HCT116 (cell line): ENCODE results near the gene OR6X1.

ENCODE experiments used
- CBX3 ChIP-seq: IDR thresholded peaks from 2 replicates; pipeline ENCODE4 v1.6.1; 2012; ENCODE audit warnings: low read depth
- EZH2 ChIP-seq: fragments of 200-600 bp; sonication (generic); IDR thresholded peaks from 2 replicates; pipeline ENCODE4 v1.6.1; 2017; ENCODE audit warnings: antibody characterized with exemption, mixed run types
- EZH2phosphoT487 ChIP-seq: fragments of 200-600 bp; IDR thresholded peaks from 2 replicates; pipeline ENCODE4 v1.6.1; 2018; ENCODE audit warnings: antibody characterized with exemption, borderline replicate concordance
- JUND ChIP-seq: IDR thresholded peaks from 2 replicates; pipeline ENCODE4 v1.6.1; 2012
- POLR2A ChIP-seq: IDR thresholded peaks from 2 replicates; pipeline ENCODE4 v1.7.0; 2011; ENCODE audit warnings: borderline replicate concordance; ENCODE audit not compliant: insufficient read depth, insufficient read length; ENCODE audit errors: extremely low read depth
- POLR2AphosphoS5 ChIP-seq: IDR thresholded peaks from 2 replicates; pipeline ENCODE4 v1.6.1; 2011; ENCODE audit warnings: mild to moderate bottlenecking, low read depth, low read length, moderate library complexity
- RAD21 ChIP-seq: IDR thresholded peaks from 2 replicates; pipeline ENCODE4 v1.6.1; 2012; ENCODE audit warnings: low read depth, mild to moderate bottlenecking
- SIN3A ChIP-seq: IDR thresholded peaks from 2 replicates; pipeline ENCODE4 v1.6.1; 2012; ENCODE audit warnings: low read depth
- SP1 ChIP-seq: IDR thresholded peaks from 2 replicates; pipeline ENCODE4 v1.6.1; 2012; ENCODE audit warnings: low read depth
- YY1 ChIP-seq: IDR thresholded peaks from 2 replicates; pipeline ENCODE4 v1.6.1; 2011; ENCODE audit warnings: low read length, low read depth, moderate library complexity, mild to moderate bottlenecking; ENCODE audit not compliant: insufficient replicate concordance; ENCODE audit errors: extremely low read depth
- ZFX ChIP-seq: fragments of 450-650 bp; IDR thresholded peaks from 2 replicates; pipeline ENCODE4 v1.6.1; 2017
- ZNF274 ChIP-seq: fragments of 200-500 bp; sonication (Bioruptor generic); IDR thresholded peaks from 2 replicates; pipeline ENCODE4 v1.6.1; 2014; ENCODE audit warnings: mild to moderate bottlenecking, low read depth, low read length, inconsistent platforms
- TF ChIP-seq, protein P1 (sequence below), 3 experiments: fragments of 200-600 bp in 1 of 3; sonication (generic) in 1 of 3; IDR thresholded peaks in 2 of 3; conservative IDR thresholded peaks in 1 of 3; 2 replicates each; pipeline ENCODE4 v1.5.1; 2012 to 2017; ENCODE audit warnings: low read depth in 2 of 3, low read length in 2 of 3, antibody characterized with exemption in 1 of 3, borderline replicate concordance in 1 of 3, control low read depth in 1 of 3, mild to moderate bottlenecking in 1 of 3, mixed read lengths in 1 of 3, mixed run types in 1 of 3, moderate library complexity in 1 of 3; ENCODE audit not compliant: insufficient read depth in 1 of 3
- TF ChIP-seq, protein P2 (sequence below): IDR thresholded peaks from 2 replicates; pipeline ENCODE4 v1.6.1; 2012

DNA sequence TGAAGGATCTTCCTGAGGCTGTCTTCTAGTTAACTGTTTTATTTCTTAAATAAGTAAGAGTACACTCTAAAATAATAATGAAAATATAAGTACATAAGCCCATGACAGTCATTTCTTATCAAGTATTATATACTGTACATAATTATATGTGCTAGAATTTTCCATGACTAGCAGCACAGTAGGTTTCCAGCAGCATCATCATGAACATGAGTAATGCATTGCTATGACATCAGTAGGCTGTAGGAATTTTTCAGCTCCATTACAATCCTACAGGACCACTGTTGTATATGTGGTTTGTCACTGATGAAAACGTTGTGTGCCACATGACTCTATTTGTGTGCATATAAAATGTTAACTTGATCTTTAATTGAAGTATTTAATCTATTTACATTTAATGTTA lies 34.9 kb downstream of the OR6X1 start:
- TF ChIP-seq, protein P1, sequence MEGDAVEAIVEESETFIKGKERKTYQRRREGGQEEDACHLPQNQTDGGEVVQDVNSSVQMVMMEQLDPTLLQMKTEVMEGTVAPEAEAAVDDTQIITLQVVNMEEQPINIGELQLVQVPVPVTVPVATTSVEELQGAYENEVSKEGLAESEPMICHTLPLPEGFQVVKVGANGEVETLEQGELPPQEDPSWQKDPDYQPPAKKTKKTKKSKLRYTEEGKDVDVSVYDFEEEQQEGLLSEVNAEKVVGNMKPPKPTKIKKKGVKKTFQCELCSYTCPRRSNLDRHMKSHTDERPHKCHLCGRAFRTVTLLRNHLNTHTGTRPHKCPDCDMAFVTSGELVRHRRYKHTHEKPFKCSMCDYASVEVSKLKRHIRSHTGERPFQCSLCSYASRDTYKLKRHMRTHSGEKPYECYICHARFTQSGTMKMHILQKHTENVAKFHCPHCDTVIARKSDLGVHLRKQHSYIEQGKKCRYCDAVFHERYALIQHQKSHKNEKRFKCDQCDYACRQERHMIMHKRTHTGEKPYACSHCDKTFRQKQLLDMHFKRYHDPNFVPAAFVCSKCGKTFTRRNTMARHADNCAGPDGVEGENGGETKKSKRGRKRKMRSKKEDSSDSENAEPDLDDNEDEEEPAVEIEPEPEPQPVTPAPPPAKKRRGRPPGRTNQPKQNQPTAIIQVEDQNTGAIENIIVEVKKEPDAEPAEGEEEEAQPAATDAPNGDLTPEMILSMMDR (IDR thresholded peaks at IDR 0.05 in 2 of 3, conservative IDR thresholded peaks at IDR 0.05 in 1 of 3; ENCODE audit: borderline replicate concordance in 1 of 3, insufficient read depth in 1 of 3, low read depth in 2 of 3, low read length in 2 of 3) = no peak
- TF ChIP-seq POLR2AphosphoS5 = no peak
- no peak for TF ChIP-seq EZH2phosphoT487
- no peak for TF ChIP-seq SP1
- TF ChIP-seq ZNF274 = no peak
- no peak for TF ChIP-seq SIN3A
- no peak for TF ChIP-seq JUND
- TF ChIP-seq POLR2A = no peak
- TF ChIP-seq YY1 = no peak
- TF ChIP-seq, protein P2, sequence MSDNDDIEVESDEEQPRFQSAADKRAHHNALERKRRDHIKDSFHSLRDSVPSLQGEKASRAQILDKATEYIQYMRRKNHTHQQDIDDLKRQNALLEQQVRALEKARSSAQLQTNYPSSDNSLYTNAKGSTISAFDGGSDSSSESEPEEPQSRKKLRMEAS = no peak
- no peak for TF ChIP-seq EZH2
- TF ChIP-seq CBX3 = no peak
- TF ChIP-seq ZFX = no peak
- no peak for TF ChIP-seq RAD21
